ENCODE data around the gene RWDD4.

DNA sequence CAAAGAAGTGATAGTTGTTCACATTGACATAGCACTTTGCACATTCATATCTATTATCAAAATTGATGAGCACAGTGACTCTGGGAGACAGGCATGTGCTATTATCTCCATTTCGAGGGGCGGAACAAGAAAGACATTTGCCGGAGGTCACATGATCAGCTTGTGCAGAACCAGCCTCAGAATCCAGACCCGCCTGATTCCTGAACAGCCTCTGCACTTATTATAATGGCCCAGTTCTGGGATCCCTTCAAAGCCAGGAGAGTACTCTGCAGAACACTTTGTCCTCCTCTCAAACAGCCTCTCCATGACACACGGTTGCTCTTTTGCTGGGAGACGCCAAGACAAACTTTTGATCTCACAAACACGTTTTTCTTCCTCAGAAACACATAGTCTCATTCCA lies 48.4 kb downstream of the RWDD4 start:
- TF ChIP-seq, protein P1, sequence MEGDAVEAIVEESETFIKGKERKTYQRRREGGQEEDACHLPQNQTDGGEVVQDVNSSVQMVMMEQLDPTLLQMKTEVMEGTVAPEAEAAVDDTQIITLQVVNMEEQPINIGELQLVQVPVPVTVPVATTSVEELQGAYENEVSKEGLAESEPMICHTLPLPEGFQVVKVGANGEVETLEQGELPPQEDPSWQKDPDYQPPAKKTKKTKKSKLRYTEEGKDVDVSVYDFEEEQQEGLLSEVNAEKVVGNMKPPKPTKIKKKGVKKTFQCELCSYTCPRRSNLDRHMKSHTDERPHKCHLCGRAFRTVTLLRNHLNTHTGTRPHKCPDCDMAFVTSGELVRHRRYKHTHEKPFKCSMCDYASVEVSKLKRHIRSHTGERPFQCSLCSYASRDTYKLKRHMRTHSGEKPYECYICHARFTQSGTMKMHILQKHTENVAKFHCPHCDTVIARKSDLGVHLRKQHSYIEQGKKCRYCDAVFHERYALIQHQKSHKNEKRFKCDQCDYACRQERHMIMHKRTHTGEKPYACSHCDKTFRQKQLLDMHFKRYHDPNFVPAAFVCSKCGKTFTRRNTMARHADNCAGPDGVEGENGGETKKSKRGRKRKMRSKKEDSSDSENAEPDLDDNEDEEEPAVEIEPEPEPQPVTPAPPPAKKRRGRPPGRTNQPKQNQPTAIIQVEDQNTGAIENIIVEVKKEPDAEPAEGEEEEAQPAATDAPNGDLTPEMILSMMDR (IDR thresholded peaks at IDR 0.05 in 8 of 11, conservative IDR thresholded peaks at IDR 0.05 in 3 of 11): no peak
- no peak for TF ChIP-seq POLR2A (IDR thresholded peaks at IDR 0.05)
- TF ChIP-seq POLR2AphosphoS5 (IDR thresholded peaks at IDR 0.05): no peak
